Activated CD4-positive, alpha-beta memory T cell treated with anti-CD3 and anti-CD28 coated beads, Interleukin-2, amount 10 ng/mL, durations not matched to agents 7 days and 5 days (primary cell): Measurements from ENCODE around the gene DZANK1. TPM values are rescaled to one million over a fixed set of nuclear protein-coding genes. Genes with fewer than 3 reads are reported as not detected.
A peak's percentile ranks its signal among the peaks of the same experiment; 100 is the strongest.

Experiments
- CTCF ChIA-PET: fragments of 350-600 bp; sonication (Branson Sonifier 250); formaldehyde crosslinking; loops from one replicate; lab custom pipeline; 2021; ENCODE audit warnings: antibody characterized with exemption, inconsistent platforms; lab: Charles Lee
- POLR2A ChIA-PET: fragments of 350-600 bp; sonication (Branson Sonifier 250); formaldehyde crosslinking; loops from one replicate; lab custom pipeline; 2021; ENCODE audit warnings: antibody characterized with exemption; lab: Charles Lee
- DNase-seq: peaks from one replicate; pipeline ENCODE4 v3.0.0-alpha.2; 2020
- H3K27ac Mint-ChIP-seq: one replicate; pipeline ENCODE4 v1.8.0; 2021; ENCODE audit warnings: mild to moderate bottlenecking, mixed read lengths
- H3K27me3 Mint-ChIP-seq: one replicate; pipeline ENCODE4 v1.8.0; 2021; ENCODE audit warnings: mixed read lengths
- H3K36me3 Mint-ChIP-seq: one replicate; pipeline ENCODE4 v1.8.0; 2021; ENCODE audit warnings: low read depth, mixed read lengths
- H3K4me1 Mint-ChIP-seq: one replicate; pipeline ENCODE4 v1.8.0; 2021; ENCODE audit warnings: mixed read lengths
- H3K4me3 Mint-ChIP-seq: one replicate; pipeline ENCODE4 v1.8.0; 2021; ENCODE audit warnings: mild to moderate bottlenecking, mixed read lengths
- H3K9me3 Mint-ChIP-seq: one replicate; pipeline ENCODE4 v1.8.0; 2021; ENCODE audit warnings: mixed read lengths
- total RNA-seq, 2 experiments: library from RNA; stranded (reverse); gene quantifications; one replicate each; pipeline ENCODE4 v1.2.3, GENCODE V29; 2021

The DZANK1 gene
- total RNA-seq, 2 experiments from 2014 or later: 1.4 to 1.5 TPM

GRCh38 chr20:18496740-18497592 is 30.1 kb upstream of the DZANK1 start, which contains the start of gene RBBP9:
Gene RBBP9, minus strand, starts transcription at chr20:18497225. Its CDS starts 58 bp downstream, at chr20:18497167.
- CTCF ChIA-PET: interaction anchor here (0.7 to 4.3 kb wide), 2 partner anchors 10 to 30 kb away, joined by 3 to 30 read pairs; partner anchors contain the start of genes DZANK1, POLR3F and SEC23B
- H3K27ac Mint-ChIP-seq: peak within 1 kb of the TSS; percentile 77
- H3K4me1 Mint-ChIP-seq: peaks cover 26% of the 10 kb centered on the region
- peak; percentile 79 for DNase-seq
- no peaks in the 10 kb centered on the region for H3K9me3 Mint-ChIP-seq
- no peaks in the 10 kb centered on the region for H3K27me3 Mint-ChIP-seq
- POLR2A ChIA-PET: interaction anchor here (1.0 to 4.7 kb wide), 8 partner anchors 10 to 359 kb away, joined by 3 to 143 read pairs (median 5); partner anchors contain the start of genes DZANK1, KAT14, PET117 and POLR3F
- peak within 1 kb of the TSS; percentile 98 for H3K4me3 Mint-ChIP-seq
- peaks cover 13% of the 10 kb centered on the region for H3K36me3 Mint-ChIP-seq

GRCh38 chr20:18496042-18496441 is 29.2 kb upstream of the DZANK1 start:
- peak overlapping the region; percentile 98 for H3K4me3 Mint-ChIP-seq
- POLR2A ChIA-PET: interaction anchor here (1.0 to 4.7 kb wide), 7 partner anchors 10 to 97 kb away, joined by 3 to 143 read pairs (median 5); partner anchors contain the start of genes DZANK1, POLR3F, SEC23B and SMIM26
- H3K9me3 Mint-ChIP-seq: no peaks in the 10 kb centered on the region
- CTCF ChIA-PET: interaction anchor here (0.8 to 4.3 kb wide), 2 partner anchors 11 to 29 kb away, joined by 4 to 30 read pairs; partner anchors contain the start of genes DZANK1, POLR3F and SEC23B
- no peak for DNase-seq
- H3K36me3 Mint-ChIP-seq: peaks cover 16% of the 10 kb centered on the region
- H3K27me3 Mint-ChIP-seq: no peaks in the 10 kb centered on the region
- H3K27ac Mint-ChIP-seq: no peak overlapping the region
- peaks cover 24% of the 10 kb centered on the region for H3K4me1 Mint-ChIP-seq

GRCh38 chr20:18488301-18488700 is 21.5 kb upstream of the DZANK1 start:
- CTCF ChIA-PET: interaction anchor here (0.8 kb wide), 1 partner anchor 27 kb away, joined by 3 read pairs; no protein-coding TSS in a partner anchor
- POLR2A ChIA-PET: interaction anchor here (0.9 kb wide), 1 partner anchor 18 kb away, joined by 3 read pairs; no protein-coding TSS in a partner anchor
- H3K9me3 Mint-ChIP-seq: no peaks in the 10 kb centered on the region

GRCh38 chr20:18481596-18481995 is 14.8 kb upstream of the DZANK1 start:
- Mint-ChIP-seq H3K27ac (no peak overlapping the region), H3K9me3 (no peaks in the 10 kb centered on the region), H3K36me3 (peaks cover 40% of the 10 kb centered on the region)

More at GRCh38 chr20:18488301-18488700, 21.5 kb upstream of the DZANK1 start:
- H3K4me1 Mint-ChIP-seq: peaks cover 2% of the 10 kb centered on the region
- no peak overlapping the region for H3K27ac Mint-ChIP-seq
- no peak overlapping the region for H3K4me3 Mint-ChIP-seq
- no peak for DNase-seq
- peaks cover 44% of the 10 kb centered on the region for H3K36me3 Mint-ChIP-seq
- no peaks in the 10 kb centered on the region for H3K27me3 Mint-ChIP-seq

GRCh38 chr20:18477821-18478220 is 11.0 kb upstream of the DZANK1 start:
- Mint-ChIP-seq H3K4me1 (no peaks in the 10 kb centered on the region), H3K9me3 (no peaks in the 10 kb centered on the region), H3K27me3 (no peaks in the 10 kb centered on the region), H3K36me3 (peaks cover 41% of the 10 kb centered on the region), H3K27ac (no peak overlapping the region), H3K4me3 (no peak overlapping the region)
- ChIA-PET POLR2A (interaction anchor here (1.3 kb wide), 1 partner anchor 11 kb away, joined by 6 read pairs; the partner anchor contains the start of genes DZANK1 and POLR3F), CTCF (no interaction called here)
- no peak for DNase-seq

More at GRCh38 chr20:18481596-18481995, 14.8 kb upstream of the DZANK1 start:
- Mint-ChIP-seq H3K4me3 (no peak overlapping the region), H3K27me3 (no peaks in the 10 kb centered on the region), H3K4me1 (no peaks in the 10 kb centered on the region)
- CTCF ChIA-PET: interaction anchor here (0.9 kb wide), 1 partner anchor 11 kb away, joined by 3 read pairs; no protein-coding TSS in a partner anchor
- DNase-seq: no peak
- POLR2A ChIA-PET: no interaction called here

- Mint-ChIP-seq H3K27ac (no peak overlapping the region), H3K27me3 (no peaks in the 10 kb centered on the region), H3K9me3 (no peaks in the 10 kb centered on the region), H3K4me1 (no peaks in the 10 kb centered on the region), H3K4me3 (no peak overlapping the region), H3K36me3 (peaks cover 35% of the 10 kb centered on the region)
- ChIA-PET CTCF (no interaction called here), POLR2A (interaction anchor here (1.3 kb wide), 1 partner anchor 10 kb away, joined by 6 read pairs; the partner anchor contains the start of genes DZANK1 and POLR3F)
- no peak for DNase-seq
Observed at GRCh38 chr20:18477218-18477617, 10.4 kb upstream of the DZANK1 start.

GRCh38 chr20:18466574-18466893 is 296 bp downstream of the DZANK1 start:
- ChIA-PET POLR2A (interaction anchor here (0.6 to 5.2 kb wide), 14 partner anchors 8 to 1561 kb away, joined by 3 to 89 read pairs (median 4); partner anchors contain the start of genes DTD1, RBBP9, SEC23B and SMIM26), CTCF (interaction anchor here (0.9 to 2.9 kb wide), 4 partner anchors 29 to 52 kb away, joined by 3 to 21 read pairs (median 4); partner anchors contain the start of gene SEC23B)
- peaks cover 7% of the 10 kb centered on the region for H3K36me3 Mint-ChIP-seq
- no peak overlapping the region for H3K27ac Mint-ChIP-seq
- no peak for DNase-seq
- no peaks in the 10 kb centered on the region for H3K27me3 Mint-ChIP-seq
- H3K4me3 Mint-ChIP-seq: peak overlapping the region; percentile 95
- H3K4me1 Mint-ChIP-seq: peaks cover 30% of the 10 kb centered on the region
- no peaks in the 10 kb centered on the region for H3K9me3 Mint-ChIP-seq

GRCh38 chr20:18465536-18466200 is 1.2 kb downstream of the DZANK1 start:
- H3K27me3 Mint-ChIP-seq: no peaks in the 10 kb centered on the region
- H3K36me3 Mint-ChIP-seq: peaks cover 4% of the 10 kb centered on the region
- ChIA-PET CTCF (interaction anchor here (2.9 kb wide), 1 partner anchor 42 kb away, joined by 21 read pairs; the partner anchor contains the start of gene SEC23B), POLR2A (interaction anchor here (3.2 to 5.2 kb wide), 2 partner anchors 32 to 42 kb away, joined by 37 to 89 read pairs; partner anchors contain the start of genes RBBP9 and SEC23B)
- peak overlapping the region; percentile 12 for H3K4me3 Mint-ChIP-seq
- no peak overlapping the region for H3K27ac Mint-ChIP-seq
- H3K4me1 Mint-ChIP-seq: peaks cover 30% of the 10 kb centered on the region
- H3K9me3 Mint-ChIP-seq: no peaks in the 10 kb centered on the region
- no peak for DNase-seq

GRCh38 chr20:18456600-18456999 is 10.2 kb downstream of the DZANK1 start:
- H3K9me3 Mint-ChIP-seq: no peaks in the 10 kb centered on the region
- ChIA-PET CTCF (no interaction called here), POLR2A (interaction anchor here (1.1 to 1.2 kb wide), 2 partner anchors 11 to 51 kb away, joined by 3 read pairs; partner anchors contain the start of genes DZANK1 and POLR3F)
- H3K27me3 Mint-ChIP-seq: no peaks in the 10 kb centered on the region
- no peak overlapping the region for H3K4me3 Mint-ChIP-seq
- H3K4me1 Mint-ChIP-seq: no peaks in the 10 kb centered on the region
- no peaks in the 10 kb centered on the region for H3K36me3 Mint-ChIP-seq
- no peak for DNase-seq
- H3K27ac Mint-ChIP-seq: no peak overlapping the region

- ChIA-PET CTCF (no interaction called here), POLR2A (interaction anchor here (1.2 kb wide), 1 partner anchor 9 kb away, joined by 4 read pairs; no protein-coding TSS in a partner anchor)
- DNase-seq: no peak
- no peak overlapping the region for H3K27ac Mint-ChIP-seq
- H3K4me1 Mint-ChIP-seq: no peaks in the 10 kb centered on the region
- H3K27me3 Mint-ChIP-seq: no peaks in the 10 kb centered on the region
- no peaks in the 10 kb centered on the region for H3K9me3 Mint-ChIP-seq
- H3K36me3 Mint-ChIP-seq: no peaks in the 10 kb centered on the region
- no peak overlapping the region for H3K4me3 Mint-ChIP-seq
Observed at GRCh38 chr20:18443886-18444285, 22.9 kb downstream of the DZANK1 start.

- no peak overlapping the region for H3K27ac Mint-ChIP-seq
- ChIA-PET CTCF (no interaction called here), POLR2A (no interaction called here)
- H3K9me3 Mint-ChIP-seq: no peaks in the 10 kb centered on the region
- no peaks in the 10 kb centered on the region for H3K36me3 Mint-ChIP-seq
- peaks cover 5% of the 10 kb centered on the region for H3K4me1 Mint-ChIP-seq
- no peaks in the 10 kb centered on the region for H3K27me3 Mint-ChIP-seq
- no peak overlapping the region for H3K4me3 Mint-ChIP-seq
- DNase-seq: no peak
Observed at GRCh38 chr20:18440403-18440802, 26.4 kb downstream of the DZANK1 start.

- ChIA-PET CTCF (no interaction called here), POLR2A (interaction anchor here (1.7 kb wide), 1 partner anchor 71 kb away, joined by 3 read pairs; the partner anchor contains the start of gene SEC23B)
- Mint-ChIP-seq H3K4me1 (peaks cover 5% of the 10 kb centered on the region), H3K27ac (no peak overlapping the region), H3K27me3 (no peaks in the 10 kb centered on the region), H3K36me3 (no peaks in the 10 kb centered on the region), H3K9me3 (no peaks in the 10 kb centered on the region), H3K4me3 (no peak overlapping the region)
- no peak for DNase-seq
Observed at GRCh38 chr20:18436847-18437246, 30.0 kb downstream of the DZANK1 start.
